Activated CD4-positive, alpha-beta T cell treated with anti-CD3 and anti-CD28 coated beads for 4 hours (primary cell): ENCODE measurements around the gene DSCAML1.

Source experiments
- DNase-seq, 2 donors: peaks; one replicate each; pipeline ENCODE4 v3.0.0-alpha.2; 2020

Gene DSCAML1

DNA sequence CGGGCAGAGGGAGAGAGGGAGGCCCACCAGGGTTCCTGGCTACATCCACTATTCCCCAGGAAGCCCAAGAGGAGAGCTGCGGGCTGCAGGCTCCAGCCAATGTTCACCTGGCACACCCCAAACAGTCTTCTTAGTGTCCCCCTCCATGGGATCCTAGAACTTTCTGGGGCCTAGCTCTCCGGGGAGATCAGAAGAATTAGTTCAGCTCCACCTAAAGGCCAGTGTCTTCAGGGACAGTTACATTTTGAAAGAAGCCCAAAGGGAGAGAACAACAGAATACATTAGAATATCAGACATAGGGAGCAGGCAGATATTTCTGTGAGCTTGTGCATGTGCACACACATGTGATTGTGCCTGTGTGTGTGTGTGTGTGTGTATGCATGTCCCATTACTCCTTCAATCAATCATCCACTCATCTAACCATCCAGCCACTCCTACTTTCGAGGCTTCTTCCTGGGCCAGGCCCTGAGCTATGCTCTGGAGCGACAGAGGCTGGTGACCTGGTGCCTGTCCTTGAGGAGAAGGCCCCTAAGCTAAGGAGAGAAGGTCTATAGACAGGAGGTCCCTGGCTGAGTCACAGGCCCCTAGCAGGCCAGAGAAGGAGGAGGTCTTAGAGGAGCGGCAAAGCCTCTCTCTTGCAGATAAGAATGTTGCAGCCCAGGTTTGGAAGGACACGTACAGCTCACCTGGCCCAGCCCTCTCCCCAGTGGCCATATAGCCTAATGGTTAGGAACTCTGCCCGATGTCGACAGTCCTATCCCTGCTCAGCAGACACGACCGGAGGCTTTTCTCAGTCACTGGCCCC lies 165.5 kb downstream of the DSCAML1 start:
- no peak for DNase-seq

- no peak for DNase-seq
Observed at GRCh38 chr11:117629891-117630538, 167.0 kb downstream of the DSCAML1 start.

- DNase-seq, result no peak
Observed at GRCh38 chr11:117629146-117629545, 167.9 kb downstream of the DSCAML1 start.

- DNase-seq, result no peak
Observed at GRCh38 chr11:117627259-117627658, 169.8 kb downstream of the DSCAML1 start.

GRCh38 chr11:117626576-117626975 lies 170.4 kb downstream of the DSCAML1 start:
- DNase-seq, result no peak

GRCh38 chr11:117625237-117625636 lies 171.8 kb downstream of the DSCAML1 start:
- DNase-seq, result no peak

DNA sequence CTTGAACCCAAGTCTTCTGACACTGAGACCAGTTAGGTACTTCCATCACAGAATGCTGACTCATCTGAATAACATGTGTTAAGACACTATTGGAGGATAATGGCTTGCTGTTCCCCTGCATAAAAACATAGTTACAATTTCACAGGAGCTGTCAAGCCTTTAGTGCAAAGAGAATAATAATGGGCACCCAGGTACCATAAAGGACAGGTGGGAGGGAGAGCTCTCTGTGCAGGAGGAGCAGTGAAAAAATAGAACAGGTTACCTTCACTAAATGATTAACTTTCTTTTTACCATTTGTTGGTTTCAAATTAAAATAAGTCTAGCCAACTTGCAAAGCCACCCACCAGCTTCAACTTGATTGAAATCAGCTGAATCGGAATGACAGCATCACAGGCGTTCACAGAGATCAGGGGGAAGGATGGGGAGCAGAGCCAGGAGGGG lies 173.2 kb downstream of the DSCAML1 start:
- DNase-seq, result no peak

- DNase-seq, result no peak
Observed at GRCh38 chr11:117621226-117621625, 175.8 kb downstream of the DSCAML1 start.

GRCh38 chr11:117620659-117621058 lies 176.4 kb downstream of the DSCAML1 start:
- DNase-seq, result no peak

GRCh38 chr11:117620086-117620485 lies 176.9 kb downstream of the DSCAML1 start:
- no peak for DNase-seq

- DNase-seq, result no peak
Observed at GRCh38 chr11:117619661-117620060, 177.4 kb downstream of the DSCAML1 start.

GRCh38 chr11:117618982-117619355 lies 178.0 kb downstream of the DSCAML1 start:
- no peak for DNase-seq

DNA sequence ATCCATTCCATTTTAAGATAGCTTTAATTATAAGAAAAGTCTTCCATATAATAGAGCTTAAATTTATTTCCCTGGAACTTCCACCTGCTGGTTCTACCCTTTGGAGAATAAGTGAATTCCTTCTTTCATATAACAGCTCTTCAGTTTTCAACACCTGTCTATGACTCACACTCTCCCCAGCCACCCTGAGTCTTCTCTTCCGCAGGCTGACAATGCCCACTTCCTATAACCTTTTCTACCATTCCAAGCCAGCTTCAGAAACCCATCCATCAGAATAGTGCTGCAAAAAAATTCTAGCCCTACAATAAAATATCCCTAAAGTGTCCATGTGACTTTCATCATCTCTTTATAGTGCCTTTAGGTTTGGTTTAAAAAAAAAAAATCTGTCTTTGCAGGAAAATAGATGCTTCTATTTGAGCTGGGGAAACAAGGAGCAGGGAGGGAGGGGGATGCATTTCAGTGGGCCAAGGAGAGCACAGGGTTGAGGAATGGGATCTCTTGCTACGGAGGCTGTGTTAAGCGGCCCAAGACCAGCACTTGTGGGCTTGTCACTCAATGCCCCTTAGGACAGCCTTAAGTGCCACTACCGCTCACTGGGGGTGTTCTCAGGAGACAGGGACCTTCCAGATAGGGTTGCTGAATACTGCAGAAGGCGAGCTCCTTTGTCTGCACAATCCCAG lies 178.6 kb downstream of the DSCAML1 start:
- DNase-seq, result no peak

- no peak for DNase-seq
Observed at GRCh38 chr11:117616979-117617378, 180.0 kb downstream of the DSCAML1 start.

- DNase-seq, result no peak
Observed at GRCh38 chr11:117614728-117615127, 182.3 kb downstream of the DSCAML1 start.

GRCh38 chr11:117613521-117613920 lies 183.5 kb downstream of the DSCAML1 start:
- no peak for DNase-seq

DNA sequence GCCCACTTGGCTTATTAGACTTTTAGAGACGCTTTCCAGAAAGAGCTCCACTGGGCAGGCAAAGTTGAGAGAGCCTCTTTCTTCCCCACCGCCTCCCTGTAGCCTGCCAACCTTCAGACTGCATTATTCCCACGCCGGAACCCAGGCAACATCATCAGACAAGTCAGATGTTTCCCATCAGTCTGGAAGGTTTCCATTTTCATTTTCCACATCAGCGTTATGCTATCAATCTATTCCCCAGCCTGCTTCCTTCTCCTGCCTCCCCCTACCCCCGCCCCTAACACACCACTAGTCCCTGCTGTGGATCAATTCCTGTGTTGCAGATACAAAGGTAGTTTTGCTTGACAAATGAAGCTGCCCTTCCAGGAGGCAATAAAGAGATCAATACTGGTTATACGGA lies 184.8 kb downstream of the DSCAML1 start:
- no peak for DNase-seq

DNA sequence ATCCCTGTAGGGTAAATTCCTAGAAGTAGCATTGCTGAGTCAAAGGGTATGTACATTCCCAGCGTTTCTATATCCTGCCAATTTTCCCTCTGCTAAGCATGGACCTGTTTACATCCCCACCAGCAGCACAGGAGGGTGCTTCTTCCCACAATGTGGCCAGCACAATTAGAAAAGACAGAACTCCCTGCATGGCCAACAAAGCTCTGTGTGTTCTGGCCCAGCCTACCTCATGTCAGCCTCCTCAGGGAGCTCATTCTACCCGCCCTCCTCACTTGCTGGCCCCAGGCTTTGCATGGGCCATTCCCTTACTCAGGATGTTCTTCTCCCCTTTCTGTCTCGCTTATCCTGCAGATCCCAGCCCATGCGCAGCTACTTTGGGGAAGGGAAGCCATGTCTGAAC lies 186.1 kb downstream of the DSCAML1 start:
- no peak for DNase-seq

DNA sequence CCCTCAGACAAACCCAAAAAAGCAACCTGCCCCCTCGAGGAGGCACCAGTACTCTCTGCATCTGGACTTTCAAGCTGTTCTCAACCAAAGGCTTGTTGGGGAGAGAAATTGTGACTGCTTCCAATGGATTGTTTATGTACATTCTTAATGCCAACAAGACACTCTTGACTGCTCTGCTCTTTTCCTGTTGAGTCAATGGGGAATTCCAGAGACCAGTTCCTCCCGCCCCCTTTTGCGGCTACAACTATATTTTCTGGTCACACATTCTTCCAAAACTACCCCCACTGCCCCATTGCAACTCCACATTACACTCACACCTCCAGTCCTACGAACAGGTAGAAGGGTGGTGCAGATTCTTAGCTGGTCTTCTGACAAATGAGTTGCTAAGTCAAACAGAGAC lies 187.0 kb downstream of the DSCAML1 start:
- DNase-seq, result no peak

- no peak for DNase-seq
Observed at GRCh38 chr11:117607449-117607848, 189.6 kb downstream of the DSCAML1 start.

- DNase-seq, result no peak
Observed at GRCh38 chr11:117606790-117607189, 190.2 kb downstream of the DSCAML1 start.

- DNase-seq, result no peak
Observed at GRCh38 chr11:117606211-117606610, 190.8 kb downstream of the DSCAML1 start.

DNA sequence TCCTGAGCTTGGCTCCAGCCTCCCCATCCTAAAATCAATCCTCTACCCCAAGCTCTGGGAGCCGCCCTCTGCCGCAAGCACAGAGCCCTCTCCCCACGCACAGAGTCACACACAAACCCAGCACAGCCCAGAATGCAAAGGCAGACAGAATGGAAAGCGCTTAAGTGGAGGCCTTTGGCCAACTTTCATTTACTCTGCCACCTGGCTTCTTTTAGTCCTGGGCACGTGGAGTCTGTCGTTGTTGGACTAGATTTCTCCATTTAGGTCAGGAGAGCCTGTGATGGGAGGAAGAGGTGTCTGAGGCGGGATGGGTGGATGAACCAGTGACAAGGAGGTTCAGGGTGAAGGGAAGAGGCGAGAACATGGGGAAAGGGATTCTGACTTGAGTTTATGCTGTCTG lies 191.7 kb downstream of the DSCAML1 start:
- no peak for DNase-seq
